Astrocyte (in vitro differentiated cells and primary cell): ENCODE data around the gene MAP6D1. TPM values are rescaled to one million over a fixed set of nuclear protein-coding genes. Genes with fewer than 3 reads are reported as not detected.

Source experiments
- DNase-seq: peaks from one replicate; pipeline ENCODE4 v3.0.0-alpha.2; 2010; ENCODE audit warnings: low read depth
- FAIRE-seq: peaks from 2 replicates; lab custom pipeline; 2011; peaks lifted over from hg19 to GRCh38; lab: Jason Lieb, UNC
- H2AFZ ChIP-seq: 2 replicates; pipeline ENCODE4 v1.6.0; 2012; ENCODE audit warnings: low read depth, low read length, inconsistent platforms
- H3K27ac ChIP-seq: 2 replicates; pipeline ENCODE4 v1.5.1; 2011; ENCODE audit warnings: low read depth, low read length, inconsistent platforms
- H3K27me3 ChIP-seq: 2 replicates; pipeline ENCODE4 v1.6.0; 2011; ENCODE audit warnings: low read length, inconsistent platforms; ENCODE audit not compliant: insufficient read depth
- H3K36me3 ChIP-seq: 2 replicates; pipeline ENCODE4 v1.5.1; 2011; ENCODE audit warnings: low read length, inconsistent platforms; ENCODE audit not compliant: insufficient read depth
- H3K4me1 ChIP-seq: 2 replicates; pipeline ENCODE4 v1.5.1; 2011; ENCODE audit warnings: low read length, inconsistent platforms; ENCODE audit not compliant: insufficient read depth
- H3K4me2 ChIP-seq: 2 replicates; pipeline ENCODE4 v1.6.0; 2012; ENCODE audit warnings: low read length, inconsistent platforms
- H3K4me3 ChIP-seq: 2 replicates; pipeline ENCODE4 v1.5.1; 2011; ENCODE audit warnings: low read depth, mild to moderate bottlenecking, low read length, inconsistent platforms; ENCODE audit not compliant: insufficient read depth
- H3K79me2 ChIP-seq: 2 replicates; pipeline ENCODE4 v1.6.0; 2012; ENCODE audit warnings: mild to moderate bottlenecking, low read length, inconsistent platforms; ENCODE audit not compliant: insufficient read depth
- H3K9ac ChIP-seq: 2 replicates; pipeline ENCODE4 v1.6.0; 2012; ENCODE audit warnings: mild to moderate bottlenecking, low read length, inconsistent platforms
- H3K9me3 ChIP-seq: 2 replicates; pipeline ENCODE4 v1.5.1; 2012; ENCODE audit warnings: low read depth, mild to moderate bottlenecking, low read length, inconsistent platforms; ENCODE audit not compliant: insufficient read depth
- H4K20me1 ChIP-seq: 2 replicates; pipeline ENCODE4 v1.6.0; 2012; ENCODE audit warnings: low read length, inconsistent platforms; ENCODE audit not compliant: insufficient read depth
- H3K27ac Mint-ChIP-seq: one replicate; pipeline ENCODE4 v1.8.0; 2021; ENCODE audit warnings: mild to moderate bottlenecking, mixed read lengths; ENCODE audit not compliant: unreplicated experiment
- H3K27me3 Mint-ChIP-seq: one replicate; pipeline ENCODE4 v1.8.0; 2021; ENCODE audit warnings: low read depth, mixed read lengths; ENCODE audit not compliant: unreplicated experiment
- H3K36me3 Mint-ChIP-seq: one replicate; pipeline ENCODE4 v1.8.0; 2021; ENCODE audit warnings: low read depth, mixed read lengths; ENCODE audit not compliant: unreplicated experiment
- H3K4me1 Mint-ChIP-seq: one replicate; pipeline ENCODE4 v1.8.0; 2021; ENCODE audit warnings: low read depth, mixed read lengths; ENCODE audit not compliant: unreplicated experiment
- H3K4me3 Mint-ChIP-seq: one replicate; pipeline ENCODE4 v1.8.0; 2021; ENCODE audit warnings: mild to moderate bottlenecking, moderate library complexity, mixed read lengths; ENCODE audit not compliant: unreplicated experiment
- H3K9me3 Mint-ChIP-seq: one replicate; pipeline ENCODE4 v1.8.0; 2021; ENCODE audit warnings: mild to moderate bottlenecking, mixed read lengths; ENCODE audit not compliant: unreplicated experiment
- CTCF ChIP-seq: IDR thresholded peaks from 2 replicates; pipeline ENCODE4 v1.5.1; 2011; ENCODE audit warnings: low read depth, mild to moderate bottlenecking, inconsistent platforms, low read length, moderate library complexity; ENCODE audit not compliant: insufficient read depth
- EZH2 ChIP-seq: IDR thresholded peaks from 2 replicates; pipeline ENCODE4 v1.6.1; 2012; ENCODE audit warnings: mild to moderate bottlenecking, low read length, inconsistent platforms; ENCODE audit not compliant: insufficient read depth
- total RNA-seq: library from RNA; stranded (reverse); gene quantifications from 2 replicates; pipeline ENCODE4 v1.2.1, GENCODE V29; 2021

Gene MAP6D1
- total RNA-seq, 1 donor from 2014 or later, result 4.6 TPM

- H3K27ac Mint-ChIP-seq, result no peak overlapping the region
- Histone ChIP-seq H3K79me2 (no peaks in the 10 kb centered on the region), H3K4me1 (no peaks in the 10 kb centered on the region), H4K20me1 (peaks cover 3% of the 10 kb centered on the region), H3K4me2 (no peak overlapping the region), H3K36me3 (peaks cover 75% of the 10 kb centered on the region), H3K9me3 (no peaks in the 10 kb centered on the region), H3K9ac (no peak overlapping the region), H3K27me3 (no peaks in the 10 kb centered on the region), H3K27ac (no peak overlapping the region), H2AFZ (no peak overlapping the region), H3K4me3 (no peak overlapping the region)
- DNase-seq (peak; percentile 36), FAIRE-seq (no peak)
- no peaks in the 10 kb centered on the region for H3K4me1 Mint-ChIP-seq
- H3K9me3 Mint-ChIP-seq, result no peaks in the 10 kb centered on the region
- TF ChIP-seq EZH2 (no peak), CTCF (no peak)
- H3K36me3 Mint-ChIP-seq, result peaks cover 35% of the 10 kb centered on the region
- no peak overlapping the region for H3K4me3 Mint-ChIP-seq
- H3K27me3 Mint-ChIP-seq, result no peaks in the 10 kb centered on the region
Measured at GRCh38 chr3:183802989-183803388, 22.4 kb downstream of the MAP6D1 start.

DNA sequence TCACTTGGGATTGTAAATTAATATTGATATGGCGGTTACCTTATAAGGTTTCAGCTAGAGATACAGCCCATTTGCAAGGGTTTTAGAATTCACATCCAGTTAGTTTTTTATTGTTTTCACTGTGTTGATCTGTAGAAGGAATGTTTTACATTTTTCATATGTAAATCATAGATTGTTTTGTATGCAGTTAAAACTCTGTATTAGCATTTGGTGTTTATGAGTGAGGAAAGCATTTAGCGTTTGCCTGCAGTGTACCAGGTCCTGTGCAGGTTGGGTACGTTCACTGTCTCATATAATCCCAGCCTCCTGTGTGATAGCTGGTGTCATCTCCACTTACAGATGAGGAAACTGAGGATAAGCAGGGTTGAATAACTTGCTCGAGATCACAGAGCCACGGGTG is 23.8 kb downstream of the MAP6D1 start:
- Histone ChIP-seq H3K4me1 (no peaks in the 10 kb centered on the region), H3K4me2 (no peak overlapping the region), H3K27ac (no peak overlapping the region), H3K9me3 (no peaks in the 10 kb centered on the region), H3K9ac (no peak overlapping the region), H3K27me3 (no peaks in the 10 kb centered on the region), H3K36me3 (peaks cover 67% of the 10 kb centered on the region), H3K4me3 (no peak overlapping the region), H2AFZ (no peak overlapping the region), H4K20me1 (peaks cover 3% of the 10 kb centered on the region), H3K79me2 (no peaks in the 10 kb centered on the region)
- Mint-ChIP-seq H3K4me1 (no peaks in the 10 kb centered on the region), H3K27me3 (no peaks in the 10 kb centered on the region), H3K9me3 (no peaks in the 10 kb centered on the region), H3K27ac (no peak overlapping the region), H3K36me3 (peaks cover 29% of the 10 kb centered on the region), H3K4me3 (no peak overlapping the region)
- TF ChIP-seq EZH2 (no peak), CTCF (no peak)
- no peak for DNase-seq
- FAIRE-seq, result no peak

DNA sequence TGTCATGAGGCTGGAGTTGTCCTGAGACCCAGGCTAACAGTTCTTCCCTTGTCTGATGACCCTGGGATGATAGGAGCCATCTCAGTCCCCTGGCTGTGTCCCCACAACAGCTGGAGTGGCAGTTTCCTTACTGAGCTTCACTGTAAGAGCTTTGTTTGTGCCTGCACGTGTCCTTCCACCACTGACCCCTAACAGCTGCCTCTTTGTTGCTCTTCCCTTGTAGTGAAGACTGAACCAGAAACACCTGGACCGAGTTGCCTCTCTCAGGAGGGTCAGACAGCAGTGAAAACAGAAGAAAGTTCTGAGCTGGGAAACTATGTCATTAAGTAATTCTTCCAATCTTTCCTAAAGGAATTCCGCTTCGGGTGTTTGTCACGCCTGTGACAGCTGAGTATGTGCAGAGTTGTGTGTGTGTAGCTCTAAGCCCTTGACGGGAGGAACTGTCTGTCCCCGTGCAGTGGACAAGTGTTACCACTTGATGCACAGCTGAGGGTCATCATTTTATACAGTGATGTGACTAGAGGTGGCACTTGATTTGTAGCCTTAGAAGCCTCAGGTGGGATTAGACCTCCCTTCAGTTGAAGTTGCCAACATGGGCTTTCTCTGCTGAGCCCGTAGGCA is 25.0 kb downstream of the MAP6D1 start:
- H3K9me3 ChIP-seq, result no peaks in the 10 kb centered on the region
- Mint-ChIP-seq H3K4me3 (no peak overlapping the region), H3K9me3 (no peaks in the 10 kb centered on the region), H3K27me3 (no peaks in the 10 kb centered on the region), H3K4me1 (no peaks in the 10 kb centered on the region), H3K27ac (no peak overlapping the region), H3K36me3 (peaks cover 27% of the 10 kb centered on the region)
- peaks cover 3% of the 10 kb centered on the region for H4K20me1 ChIP-seq
- no peak overlapping the region for H3K4me3 ChIP-seq
- H3K4me2 ChIP-seq, result no peak overlapping the region
- no peak overlapping the region for H3K9ac ChIP-seq
- no peaks in the 10 kb centered on the region for H3K27me3 ChIP-seq
- H3K27ac ChIP-seq, result no peak overlapping the region
- no peak for DNase-seq
- FAIRE-seq, result no peak
- TF ChIP-seq EZH2, result no peak
- peaks cover 59% of the 10 kb centered on the region for H3K36me3 ChIP-seq
- H3K79me2 ChIP-seq, result no peaks in the 10 kb centered on the region
- H3K4me1 ChIP-seq, result no peaks in the 10 kb centered on the region
- H2AFZ ChIP-seq, result no peak overlapping the region
